ENCODE data around the gene ABHD12. TPM values are rescaled to one million over a fixed set of nuclear protein-coding genes. Genes with fewer than 3 reads are reported as not detected.
"Not testable (repeated sequence)": the region's sequence is repeated elsewhere in the genome, so short reads cannot be mapped to it uniquely, and the experiment has no call there.

Gene ABHD12
- total RNA-seq, 1 experiment from 2014 or later = 36.4 TPM

- peak; percentile 23 for DNase-seq
Measured at GRCh38 chr20:25273541-25274358, 116.9 kb downstream of the ABHD12 start.

GRCh38 chr20:25273046-25273445 lies 117.6 kb downstream of the ABHD12 start:
- DNase-seq = peak; percentile 32
- Histone ChIP-seq H3K36me3 (replicated peaks; ENCODE audit: control insufficient read depth, insufficient read depth, low read length) (peaks cover 20% of the 10 kb centered on the region), H3K4me3 (ENCODE audit: insufficient read depth, low read depth, low read length) (no peak overlapping the region), H3K27me3 (ENCODE audit: control insufficient read depth, insufficient read depth, low read length) (no peaks in the 10 kb centered on the region)

More at GRCh38 chr20:25273541-25274358, 116.9 kb downstream of the ABHD12 start:
- H3K4me3 ChIP-seq (ENCODE audit: insufficient read depth, low read depth, low read length) = no peak overlapping the region
- peaks cover 20% of the 10 kb centered on the region for H3K36me3 ChIP-seq (replicated peaks; ENCODE audit: control insufficient read depth, insufficient read depth, low read length)
- no peaks in the 10 kb centered on the region for H3K27me3 ChIP-seq (ENCODE audit: control insufficient read depth, insufficient read depth, low read length)

GRCh38 chr20:25272223-25273000 lies 118.2 kb downstream of the ABHD12 start:
- DNase-seq = no peak
- Histone ChIP-seq H3K36me3 (replicated peaks; ENCODE audit: control insufficient read depth, insufficient read depth, low read length) (peaks cover 17% of the 10 kb centered on the region), H3K4me3 (ENCODE audit: insufficient read depth, low read depth, low read length) (no peak overlapping the region), H3K27me3 (ENCODE audit: control insufficient read depth, insufficient read depth, low read length) (no peaks in the 10 kb centered on the region)

GRCh38 chr20:25271486-25272222 lies 119.0 kb downstream of the ABHD12 start:
- Histone ChIP-seq H3K36me3 (replicated peaks; ENCODE audit: control insufficient read depth, insufficient read depth, low read length) (peaks cover 15% of the 10 kb centered on the region), H3K27me3 (ENCODE audit: control insufficient read depth, insufficient read depth, low read length) (no peaks in the 10 kb centered on the region)
- DNase-seq = no peak

GRCh38 chr20:25270829-25271251 lies 119.8 kb downstream of the ABHD12 start:
- no peak for DNase-seq
- Histone ChIP-seq H3K36me3 (replicated peaks; ENCODE audit: control insufficient read depth, insufficient read depth, low read length) (peaks cover 15% of the 10 kb centered on the region), H3K27me3 (ENCODE audit: control insufficient read depth, insufficient read depth, low read length) (no peaks in the 10 kb centered on the region), H3K4me3 (ENCODE audit: insufficient read depth, low read depth, low read length) (no peak overlapping the region)

More at GRCh38 chr20:25271486-25272222, 119.0 kb downstream of the ABHD12 start:
- no peak overlapping the region for H3K4me3 ChIP-seq (ENCODE audit: insufficient read depth, low read depth, low read length)

- no peak overlapping the region for H3K4me3 ChIP-seq (ENCODE audit: insufficient read depth, low read depth, low read length)
- H3K36me3 ChIP-seq (replicated peaks; ENCODE audit: control insufficient read depth, insufficient read depth, low read length) = peaks cover 15% of the 10 kb centered on the region
- H3K27me3 ChIP-seq (ENCODE audit: control insufficient read depth, insufficient read depth, low read length) = no peaks in the 10 kb centered on the region
- DNase-seq = no peak
Measured at GRCh38 chr20:25269833-25270170, 120.8 kb downstream of the ABHD12 start.

GRCh38 chr20:25269057-25269832 lies 121.4 kb downstream of the ABHD12 start:
- H3K36me3 ChIP-seq (replicated peaks; ENCODE audit: control insufficient read depth, insufficient read depth, low read length) = peaks cover 15% of the 10 kb centered on the region
- DNase-seq = no peak
- H3K4me3 ChIP-seq (ENCODE audit: insufficient read depth, low read depth, low read length) = no peak overlapping the region
- H3K27me3 ChIP-seq (ENCODE audit: control insufficient read depth, insufficient read depth, low read length) = no peaks in the 10 kb centered on the region

GRCh38 chr20:25260770-25261437 lies 129.7 kb downstream of the ABHD12 start:
- H3K27me3 ChIP-seq (ENCODE audit: control insufficient read depth, insufficient read depth, low read length); H3K4me3 ChIP-seq (ENCODE audit: insufficient read depth, low read depth, low read length); H3K36me3 ChIP-seq (replicated peaks; ENCODE audit: control insufficient read depth, insufficient read depth, low read length); DNase-seq: not testable (repeated sequence)

- Histone ChIP-seq H3K4me3 (ENCODE audit: insufficient read depth, low read depth, low read length) (no peak overlapping the region), H3K27me3 (ENCODE audit: control insufficient read depth, insufficient read depth, low read length) (no peaks in the 10 kb centered on the region), H3K36me3 (replicated peaks; ENCODE audit: control insufficient read depth, insufficient read depth, low read length) (peaks cover 3% of the 10 kb centered on the region)
- no peak for DNase-seq
Measured at GRCh38 chr20:25259788-25260254, 130.8 kb downstream of the ABHD12 start.

GRCh38 chr20:25259358-25259757 lies 131.3 kb downstream of the ABHD12 start:
- Histone ChIP-seq H3K4me3 (ENCODE audit: insufficient read depth, low read depth, low read length) (no peak overlapping the region), H3K27me3 (ENCODE audit: control insufficient read depth, insufficient read depth, low read length) (no peaks in the 10 kb centered on the region), H3K36me3 (replicated peaks; ENCODE audit: control insufficient read depth, insufficient read depth, low read length) (peaks cover 3% of the 10 kb centered on the region)
- no peak for DNase-seq

GRCh38 chr20:25258828-25259227 lies 131.8 kb downstream of the ABHD12 start:
- Histone ChIP-seq H3K27me3 (ENCODE audit: control insufficient read depth, insufficient read depth, low read length) (no peaks in the 10 kb centered on the region), H3K4me3 (ENCODE audit: insufficient read depth, low read depth, low read length) (no peak overlapping the region), H3K36me3 (replicated peaks; ENCODE audit: control insufficient read depth, insufficient read depth, low read length) (peaks cover 3% of the 10 kb centered on the region)
- DNase-seq = no peak

GRCh38 chr20:25258476-25258805 lies 132.2 kb downstream of the ABHD12 start:
- Histone ChIP-seq H3K4me3 (ENCODE audit: insufficient read depth, low read depth, low read length) (no peak overlapping the region), H3K36me3 (replicated peaks; ENCODE audit: control insufficient read depth, insufficient read depth, low read length) (peaks cover 3% of the 10 kb centered on the region), H3K27me3 (ENCODE audit: control insufficient read depth, insufficient read depth, low read length) (no peaks in the 10 kb centered on the region)
- DNase-seq = no peak

GRCh38 chr20:25257756-25258475 lies 132.7 kb downstream of the ABHD12 start:
- DNase-seq = no peak
- Histone ChIP-seq H3K4me3 (ENCODE audit: insufficient read depth, low read depth, low read length) (no peak overlapping the region), H3K36me3 (replicated peaks; ENCODE audit: control insufficient read depth, insufficient read depth, low read length) (peaks cover 3% of the 10 kb centered on the region), H3K27me3 (ENCODE audit: control insufficient read depth, insufficient read depth, low read length) (no peaks in the 10 kb centered on the region)

Data from H7 (cell line).